GM06990 (cell line): ENCODE results near the gene NIPAL4.

ENCODE experiments used
- DNase-seq: peaks from one replicate; pipeline ENCODE4 v3.0.0-alpha.2; 2011; ENCODE audit not compliant: insufficient read length; ENCODE audit errors: extremely low read depth
- H3K27me3 ChIP-seq: replicated peaks from 2 replicates; pipeline ENCODE4 v1.6.0; 2011; ENCODE audit warnings: low read length; ENCODE audit not compliant: control insufficient read depth, insufficient read depth
- H3K36me3 ChIP-seq: 2 replicates; pipeline ENCODE4 v1.5.1; 2011; ENCODE audit warnings: low read length; ENCODE audit not compliant: control insufficient read depth, insufficient read depth
- H3K4me3 ChIP-seq: replicated peaks from 2 replicates; pipeline ENCODE4 v1.5.1; 2011; ENCODE audit warnings: low read depth, mild to moderate bottlenecking, control low read depth, low read length
- CTCF ChIP-seq: IDR thresholded peaks from 2 replicates; pipeline ENCODE4 v1.5.1; 2011; ENCODE audit warnings: low read length, control low read depth, mild to moderate bottlenecking, inconsistent platforms; ENCODE audit not compliant: insufficient read depth, poor library complexity, severe bottlenecking

NIPAL4 gene

GRCh38 chr5:157449011-157449723 is 10.8 kb upstream of the NIPAL4 start:
- Histone ChIP-seq H3K4me3 (no peak overlapping the region), H3K27me3 (no peaks in the 10 kb centered on the region), H3K36me3 (no peaks in the 10 kb centered on the region)
- no peak for DNase-seq
- TF ChIP-seq CTCF = no peak

- H3K4me3 ChIP-seq = no peak overlapping the region
- no peaks in the 10 kb centered on the region for H3K36me3 ChIP-seq
- no peak for TF ChIP-seq CTCF
- no peak for DNase-seq
- no peaks in the 10 kb centered on the region for H3K27me3 ChIP-seq
Observed at GRCh38 chr5:157450024-157450423, 10.0 kb upstream of the NIPAL4 start.

- no peak overlapping the region for H3K4me3 ChIP-seq
- no peaks in the 10 kb centered on the region for H3K36me3 ChIP-seq
- DNase-seq = no peak
- no peak for TF ChIP-seq CTCF
- no peaks in the 10 kb centered on the region for H3K27me3 ChIP-seq
Observed at GRCh38 chr5:157451806-157452205, 8.2 kb upstream of the NIPAL4 start.

- TF ChIP-seq CTCF = no peak
- H3K4me3 ChIP-seq = no peak overlapping the region
Observed at GRCh38 chr5:157454273-157454672, 5.7 kb upstream of the NIPAL4 start.

GRCh38 chr5:157455057-157455456 is 5.0 kb upstream of the NIPAL4 start:
- TF ChIP-seq CTCF = no peak

More at GRCh38 chr5:157454273-157454672, 5.7 kb upstream of the NIPAL4 start:
- no peak for DNase-seq
- Histone ChIP-seq H3K36me3 (no peaks in the 10 kb centered on the region), H3K27me3 (no peaks in the 10 kb centered on the region)

GRCh38 chr5:157456301-157456700 is 3.7 kb upstream of the NIPAL4 start:
- no peak overlapping the region for H3K4me3 ChIP-seq
- no peak for DNase-seq
- H3K36me3 ChIP-seq = no peaks in the 10 kb centered on the region
- H3K27me3 ChIP-seq = no peaks in the 10 kb centered on the region
- no peak for TF ChIP-seq CTCF

More at GRCh38 chr5:157455057-157455456, 5.0 kb upstream of the NIPAL4 start:
- Histone ChIP-seq H3K4me3 (no peak overlapping the region), H3K27me3 (no peaks in the 10 kb centered on the region), H3K36me3 (no peaks in the 10 kb centered on the region)
- no peak for DNase-seq
